Activated B cell treated with CpG ODN at 0.5 μM for 24 hours (primary cell): ENCODE data around the gene F8A3. TPM values are rescaled to one million over a fixed set of nuclear protein-coding genes. Genes with fewer than 3 reads are reported as not detected.

Source experiments
- ATAC-seq: fragments of 200-7000 bp; cut with Tn5 transposase; one replicate; pipeline ENCODE4 v1.10.0; 2021; ENCODE audit warnings: low read depth, mild to moderate bottlenecking, moderate library complexity
- CTCF ChIA-PET: fragments of 350-600 bp; sonication (Branson Sonifier 250); formaldehyde crosslinking; loops from one replicate; lab custom pipeline; 2021; ENCODE audit warnings: antibody characterized with exemption; lab: Charles Lee
- POLR2A ChIA-PET: fragments of 350-600 bp; sonication (Branson Sonifier 250); formaldehyde crosslinking; loops from one replicate; lab custom pipeline; 2021; ENCODE audit warnings: antibody characterized with exemption; lab: Charles Lee
- DNase-seq: peaks from one replicate; pipeline ENCODE4 v3.0.0; 2022
- H3K27ac Mint-ChIP-seq: one replicate; pipeline ENCODE4 v1.8.0; 2020; ENCODE audit warnings: mixed read lengths
- H3K27me3 Mint-ChIP-seq: one replicate; pipeline ENCODE4 v1.8.0; 2021; ENCODE audit warnings: mixed read lengths
- H3K36me3 Mint-ChIP-seq: one replicate; pipeline ENCODE4 v1.8.0; 2021; ENCODE audit warnings: low read depth, mixed read lengths
- H3K4me1 Mint-ChIP-seq: one replicate; pipeline ENCODE4 v1.8.0; 2021; ENCODE audit warnings: mixed read lengths
- H3K4me3 Mint-ChIP-seq: one replicate; pipeline ENCODE4 v1.8.0; 2020; ENCODE audit warnings: mild to moderate bottlenecking, mixed read lengths
- H3K9me3 Mint-ChIP-seq: one replicate; pipeline ENCODE4 v1.8.0; 2020; ENCODE audit warnings: mixed read lengths
- CTCF ChIP-seq: fragments of 200-600 bp; IDR thresholded peaks from one replicate; pipeline ENCODE4 v1.8.0; 2022; ENCODE audit warnings: antibody characterized with exemption, mild to moderate bottlenecking
- intact Hi-C: fragments of 100-400 bp; cut with micrococcal nuclease; formaldehyde crosslinking; loops from one replicate; pipeline ENCODE4 v1.15.1; 2024
- total RNA-seq: library from RNA; stranded (reverse); gene quantifications from 2 replicates; pipeline ENCODE4 v1.2.3, GENCODE V29; 2022

The F8A3 gene
- total RNA-seq, 1 donor from 2014 or later, result 9.4 TPM

- POLR2A ChIA-PET, result no interaction called here
- ATAC-seq (no peak), DNase-seq (no peak)
- H3K36me3 Mint-ChIP-seq, result peaks cover 2% of the 10 kb centered on the region
- H3K27me3 Mint-ChIP-seq, result no peaks in the 10 kb centered on the region
- no peak overlapping the region for H3K4me3 Mint-ChIP-seq
- CTCF ChIA-PET, result no interaction called here
- no peak overlapping the region for H3K27ac Mint-ChIP-seq
- no peaks in the 10 kb centered on the region for H3K4me1 Mint-ChIP-seq
- peaks cover 9% of the 10 kb centered on the region for H3K9me3 Mint-ChIP-seq
- intact Hi-C loops, result no loop called here
- TF ChIP-seq CTCF, result no peak
These were observed 17.3 kb downstream of the F8A3 start for GRCh38 chrX:155441097-155441496.

DNA sequence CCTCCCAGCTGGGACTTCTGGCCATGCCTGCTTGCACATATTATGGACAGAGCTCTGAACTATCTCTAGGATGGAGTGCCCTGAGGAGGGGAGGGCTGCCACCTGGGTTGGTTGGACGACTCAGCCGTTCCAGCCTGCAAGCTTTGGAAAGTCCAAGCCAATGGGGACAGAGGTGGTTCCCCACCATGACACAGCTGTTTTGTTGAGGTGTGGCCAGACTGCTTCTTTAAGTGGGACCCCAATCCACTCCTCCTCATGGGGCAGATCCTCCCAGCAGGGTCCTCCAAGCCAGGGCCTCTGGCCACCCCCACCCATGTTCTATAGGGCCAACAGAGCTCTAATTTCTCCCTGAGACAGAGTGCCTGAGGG is 22.7 kb downstream of the F8A3 start:
- H3K27me3 Mint-ChIP-seq, result no peaks in the 10 kb centered on the region
- H3K9me3 Mint-ChIP-seq, result no peaks in the 10 kb centered on the region
- ChIA-PET CTCF (no interaction called here), POLR2A (no interaction called here)
- H3K4me3 Mint-ChIP-seq, result no peak overlapping the region
- no peak overlapping the region for H3K27ac Mint-ChIP-seq
- intact Hi-C loops, result no loop called here
- ATAC-seq, result no peak
- H3K36me3 Mint-ChIP-seq, result no peaks in the 10 kb centered on the region
- TF ChIP-seq CTCF, result no peak
- H3K4me1 Mint-ChIP-seq, result no peaks in the 10 kb centered on the region
- no peak for DNase-seq

DNA sequence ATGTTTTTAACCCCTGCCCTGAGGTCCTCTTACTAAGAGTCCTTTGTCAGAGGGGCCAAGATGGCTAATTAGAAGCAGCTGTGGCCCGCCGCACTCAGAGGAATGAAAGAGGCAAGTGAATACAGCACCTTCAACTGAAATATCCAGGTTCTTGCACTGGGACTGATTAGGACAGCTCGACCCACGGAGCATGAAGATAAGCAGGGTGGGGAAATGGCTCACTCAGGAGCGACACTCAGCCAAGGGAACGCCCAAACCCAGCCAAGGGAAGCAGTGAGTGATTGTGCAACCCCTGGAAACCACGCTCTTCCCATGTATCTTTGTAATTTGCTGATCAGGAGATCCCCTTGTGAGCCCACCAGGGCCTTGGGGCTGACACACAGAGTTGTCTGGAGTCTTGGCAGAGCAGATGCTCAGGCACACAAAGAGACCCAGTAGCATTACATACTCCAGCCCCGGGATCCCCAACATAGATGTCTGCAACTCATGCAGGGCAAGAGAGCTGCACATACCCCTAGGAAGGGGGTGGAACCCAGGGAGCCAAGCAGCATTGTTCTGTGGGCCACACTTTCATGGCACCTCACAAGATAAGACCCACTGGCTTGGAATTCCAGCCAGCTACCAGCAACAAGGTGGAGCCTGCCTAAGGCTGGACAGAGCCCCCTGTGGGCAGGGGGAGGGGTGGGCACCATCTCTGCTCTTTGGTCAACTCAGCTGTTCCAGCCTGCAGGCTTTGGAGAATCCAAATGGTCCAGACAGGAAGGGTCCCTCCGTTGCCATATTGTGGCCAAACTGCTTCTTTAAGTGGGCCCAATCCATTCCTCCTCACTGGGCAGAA is 23.3 kb downstream of the F8A3 start:
- no peaks in the 10 kb centered on the region for H3K4me1 Mint-ChIP-seq
- no peaks in the 10 kb centered on the region for H3K36me3 Mint-ChIP-seq
- H3K9me3 Mint-ChIP-seq, result no peaks in the 10 kb centered on the region
- ChIA-PET CTCF (no interaction called here), POLR2A (no interaction called here)
- H3K27ac Mint-ChIP-seq, result no peak overlapping the region
- no peak for DNase-seq
- intact Hi-C loops, result no loop called here
- TF ChIP-seq CTCF, result no peak
- H3K4me3 Mint-ChIP-seq, result no peak overlapping the region
- no peak for ATAC-seq
- no peaks in the 10 kb centered on the region for H3K27me3 Mint-ChIP-seq

GRCh38 chrX:155417769-155418168 is 40.7 kb downstream of the F8A3 start:
- DNase-seq (no peak), ATAC-seq (no peak)
- CTCF ChIA-PET, result no interaction called here
- Mint-ChIP-seq H3K27me3 (no peaks in the 10 kb centered on the region), H3K4me1 (no peaks in the 10 kb centered on the region), H3K27ac (no peak overlapping the region), H3K4me3 (no peak overlapping the region), H3K9me3 (no peaks in the 10 kb centered on the region), H3K36me3 (no peaks in the 10 kb centered on the region)
- intact Hi-C loops, result no loop called here
- POLR2A ChIA-PET, result no interaction called here
- no peak for TF ChIP-seq CTCF

Other genes with a start within 250 kb of the F8A3 start
- 40.6 and 43.9 TPM in 2 replicates for gene VBP1, start 242.2 kb downstream of the F8A3 start, total RNA-seq
- 7.9 and 8.1 TPM in 2 replicates for gene RAB39B, start 194.1 kb downstream of the F8A3 start, total RNA-seq
- gene CLIC2, start 124.0 kb downstream of the F8A3 start, total RNA-seq, result 0.44 and 0.80 TPM in 2 replicates
- gene F8A2, start 76.5 kb downstream of the F8A3 start, total RNA-seq, result not detected in 2 replicates
- gene SPRY3, start 154.0 kb upstream of the F8A3 start, total RNA-seq, result 0.22 TPM in 2 replicates
- gene TMLHE, start 154.3 kb upstream of the F8A3 start, total RNA-seq, result 14.0 and 19.3 TPM in 2 replicates